Measurements from ENCODE around the gene NARF. TPM values are rescaled to one million over a fixed set of nuclear protein-coding genes. Genes with fewer than 3 reads are reported as not detected.
"Not testable (repeated sequence)": the region's sequence is repeated elsewhere in the genome, so short reads cannot be mapped to it uniquely, and the experiment has no call there.

The NARF gene
- total RNA-seq, 1 experiment from 2014 or later = 96.7 TPM

- not testable (repeated sequence) for ATAC-seq; H3K4me3 Mint-ChIP-seq; H3K27me3 Mint-ChIP-seq (ENCODE audit: low read depth); H3K4me1 Mint-ChIP-seq; H3K27ac Mint-ChIP-seq; H3K36me3 Mint-ChIP-seq; H3K9me3 Mint-ChIP-seq; DNase-seq (ENCODE audit: low spot score)
- POLR2A ChIA-PET = interaction anchor here (0.6 kb wide), 1 partner anchor 13 kb away, joined by 5 read pairs; no protein-coding TSS in a partner anchor
- CTCF ChIA-PET = interaction anchor here (1.4 kb wide), 1 partner anchor 12 kb away, joined by 4 read pairs; no protein-coding TSS in a partner anchor
- 0 out of 2 replicates have a peak, but pooled peaks have one; percentile 10 for TF ChIP-seq ZNF121 (CRISPR knock-in tag; IDR thresholded peaks at IDR 0.05)
Measured at GRCh38 chr17:82511642-82512041, 53.1 kb downstream of the NARF start.

DNA sequence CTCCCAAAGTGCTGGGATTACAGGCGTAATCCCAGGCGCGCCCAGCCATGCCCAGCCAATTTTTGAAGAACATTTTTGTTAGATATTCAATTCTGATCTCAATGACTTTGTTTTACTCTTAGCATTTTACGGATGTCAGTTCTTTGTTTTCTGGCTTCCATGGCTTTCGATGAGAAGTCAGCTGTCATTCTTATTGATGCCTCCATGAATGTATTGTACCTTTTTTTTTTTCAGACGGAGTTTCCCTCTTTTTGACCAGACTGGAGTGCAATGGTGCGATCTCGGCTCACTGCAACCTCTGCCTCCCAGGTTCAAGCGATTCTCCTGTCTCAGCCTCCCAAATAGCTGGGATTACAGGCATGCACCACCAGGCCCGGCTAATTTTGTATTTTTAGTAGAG lies 55.3 kb downstream of the NARF start:
- H3K4me1 Mint-ChIP-seq; H3K9me3 Mint-ChIP-seq; H3K27me3 Mint-ChIP-seq (ENCODE audit: low read depth); H3K36me3 Mint-ChIP-seq; H3K4me3 Mint-ChIP-seq; DNase-seq (ENCODE audit: low spot score); ATAC-seq; H3K27ac Mint-ChIP-seq; CTCF ChIA-PET: not testable (repeated sequence)
- POLR2A ChIA-PET = interaction anchor here (0.6 kb wide), 1 partner anchor 21 kb away, joined by 6 read pairs; no protein-coding TSS in a partner anchor
- peak; percentile 84; the same call in 1 of the 2 replicates for TF ChIP-seq ZNF317 (CRISPR knock-in tag; IDR thresholded peaks at IDR 0.05; ENCODE audit: borderline replicate concordance, low read depth)

GRCh38 chr17:82517230-82517865 lies 58.8 kb downstream of the NARF start:
- DNase-seq (ENCODE audit: low spot score) = no peak
- no peak for ATAC-seq
- CTCF ChIA-PET = no interaction called here
- peaks cover 3% of the 10 kb centered on the region; the same call in 1 of the 2 replicates for H3K9me3 Mint-ChIP-seq
- no peak overlapping the region for H3K27ac Mint-ChIP-seq
- POLR2A ChIA-PET = no interaction called here
- peaks cover 10% of the 10 kb centered on the region for H3K27me3 Mint-ChIP-seq (ENCODE audit: low read depth)
- TF ChIP-seq KAT7 (CRISPR knock-in tag; IDR thresholded peaks at IDR 0.05; ENCODE audit: borderline replicate concordance) = no peak
- TF ChIP-seq, protein P1, sequence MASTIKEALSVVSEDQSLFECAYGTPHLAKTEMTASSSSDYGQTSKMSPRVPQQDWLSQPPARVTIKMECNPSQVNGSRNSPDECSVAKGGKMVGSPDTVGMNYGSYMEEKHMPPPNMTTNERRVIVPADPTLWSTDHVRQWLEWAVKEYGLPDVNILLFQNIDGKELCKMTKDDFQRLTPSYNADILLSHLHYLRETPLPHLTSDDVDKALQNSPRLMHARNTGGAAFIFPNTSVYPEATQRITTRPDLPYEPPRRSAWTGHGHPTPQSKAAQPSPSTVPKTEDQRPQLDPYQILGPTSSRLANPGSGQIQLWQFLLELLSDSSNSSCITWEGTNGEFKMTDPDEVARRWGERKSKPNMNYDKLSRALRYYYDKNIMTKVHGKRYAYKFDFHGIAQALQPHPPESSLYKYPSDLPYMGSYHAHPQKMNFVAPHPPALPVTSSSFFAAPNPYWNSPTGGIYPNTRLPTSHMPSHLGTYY (CRISPR knock-in tag; IDR thresholded peaks at IDR 0.05) = no peak
- peak; percentile 99 for TF ChIP-seq GABPB1 (CRISPR knock-in tag; IDR thresholded peaks at IDR 0.05)
- peaks cover 9% of the 10 kb centered on the region for H3K4me1 Mint-ChIP-seq
- H3K36me3 Mint-ChIP-seq = peaks cover 4% of the 10 kb centered on the region; the same call in 1 of the 2 replicates
- no peak overlapping the region for H3K4me3 Mint-ChIP-seq

GRCh38 chr17:82518826-82519810 lies 60.6 kb downstream of the NARF start, which contains the start of gene FOXK2:
Gene FOXK2 (plus strand): TSS chr17:82519732. CDS start chr17:82519889, 157 bp downstream.
- CTCF ChIA-PET = interaction anchor here (0.6 to 1.9 kb wide), 7 partner anchors 11 to 162 kb away, joined by 3 to 16 read pairs (median 3); no protein-coding TSS in a partner anchor
- peaks cover 14% of the 10 kb centered on the region for H3K4me1 Mint-ChIP-seq
- peaks cover 7% of the 10 kb centered on the region for H3K36me3 Mint-ChIP-seq
- DNase-seq (ENCODE audit: low spot score) (peak; percentile 89), ATAC-seq (peak; percentile 100)
- peak within 1 kb of the TSS; percentile 93 for H3K4me3 Mint-ChIP-seq
- peaks cover 5% of the 10 kb centered on the region; the same call in 1 of the 2 replicates for H3K27me3 Mint-ChIP-seq (ENCODE audit: low read depth)
- peak within 1 kb of the TSS; percentile 96 for H3K27ac Mint-ChIP-seq
- POLR2A ChIA-PET = interaction anchor here (1.0 to 1.3 kb wide), 2 partner anchors 24 to 25 kb away, joined by 3 to 5 read pairs; no protein-coding TSS in a partner anchor
- H3K9me3 Mint-ChIP-seq = peaks cover 3% of the 10 kb centered on the region; the same call in 1 of the 2 replicates
- TF ChIP-seq ZNF121 (CRISPR knock-in tag; IDR thresholded peaks at IDR 0.05) (no peak), CBFB (CRISPR knock-in tag; IDR thresholded peaks at IDR 0.05; ENCODE audit: low read depth) (no peak), PRDM15 (CRISPR knock-in tag; IDR thresholded peaks at IDR 0.05) (peak; percentile 98), ZNF219 (CRISPR knock-in tag; IDR thresholded peaks at IDR 0.05; ENCODE audit: borderline replicate concordance) (no peak), CREB1 (CRISPR knock-in tag; IDR thresholded peaks at IDR 0.05) (no peak), E2F1 (CRISPR knock-in tag; IDR thresholded peaks at IDR 0.05) (no peak), MXD4 (CRISPR knock-in tag; IDR thresholded peaks at IDR 0.05; ENCODE audit: borderline replicate concordance) (no peak), GABPB1 (CRISPR knock-in tag; IDR thresholded peaks at IDR 0.05) (peak; percentile 11; the same call in 1 of the 2 replicates)
- TF ChIP-seq, protein P2, sequence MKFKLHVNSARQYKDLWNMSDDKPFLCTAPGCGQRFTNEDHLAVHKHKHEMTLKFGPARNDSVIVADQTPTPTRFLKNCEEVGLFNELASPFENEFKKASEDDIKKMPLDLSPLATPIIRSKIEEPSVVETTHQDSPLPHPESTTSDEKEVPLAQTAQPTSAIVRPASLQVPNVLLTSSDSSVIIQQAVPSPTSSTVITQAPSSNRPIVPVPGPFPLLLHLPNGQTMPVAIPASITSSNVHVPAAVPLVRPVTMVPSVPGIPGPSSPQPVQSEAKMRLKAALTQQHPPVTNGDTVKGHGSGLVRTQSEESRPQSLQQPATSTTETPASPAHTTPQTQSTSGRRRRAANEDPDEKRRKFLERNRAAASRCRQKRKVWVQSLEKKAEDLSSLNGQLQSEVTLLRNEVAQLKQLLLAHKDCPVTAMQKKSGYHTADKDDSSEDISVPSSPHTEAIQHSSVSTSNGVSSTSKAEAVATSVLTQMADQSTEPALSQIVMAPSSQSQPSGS (CRISPR knock-in tag; IDR thresholded peaks at IDR 0.05; ENCODE audit: borderline replicate concordance, low read depth) = no peak
- TF ChIP-seq, protein P3, sequence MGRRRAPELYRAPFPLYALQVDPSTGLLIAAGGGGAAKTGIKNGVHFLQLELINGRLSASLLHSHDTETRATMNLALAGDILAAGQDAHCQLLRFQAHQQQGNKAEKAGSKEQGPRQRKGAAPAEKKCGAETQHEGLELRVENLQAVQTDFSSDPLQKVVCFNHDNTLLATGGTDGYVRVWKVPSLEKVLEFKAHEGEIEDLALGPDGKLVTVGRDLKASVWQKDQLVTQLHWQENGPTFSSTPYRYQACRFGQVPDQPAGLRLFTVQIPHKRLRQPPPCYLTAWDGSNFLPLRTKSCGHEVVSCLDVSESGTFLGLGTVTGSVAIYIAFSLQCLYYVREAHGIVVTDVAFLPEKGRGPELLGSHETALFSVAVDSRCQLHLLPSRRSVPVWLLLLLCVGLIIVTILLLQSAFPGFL (CRISPR knock-in tag; IDR thresholded peaks at IDR 0.05; ENCODE audit: borderline replicate concordance) = peak; percentile 62; the same call in 1 of the 2 replicates
- TF ChIP-seq, protein P4, sequence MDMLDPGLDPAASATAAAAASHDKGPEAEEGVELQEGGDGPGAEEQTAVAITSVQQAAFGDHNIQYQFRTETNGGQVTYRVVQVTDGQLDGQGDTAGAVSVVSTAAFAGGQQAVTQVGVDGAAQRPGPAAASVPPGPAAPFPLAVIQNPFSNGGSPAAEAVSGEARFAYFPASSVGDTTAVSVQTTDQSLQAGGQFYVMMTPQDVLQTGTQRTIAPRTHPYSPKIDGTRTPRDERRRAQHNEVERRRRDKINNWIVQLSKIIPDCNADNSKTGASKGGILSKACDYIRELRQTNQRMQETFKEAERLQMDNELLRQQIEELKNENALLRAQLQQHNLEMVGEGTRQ (CRISPR knock-in tag; IDR thresholded peaks at IDR 0.05) = 0 out of 2 replicates have a peak, but pooled peaks have one; percentile 23

Measured in WTC11 (cell line).